H1 (cell line): Measurements from ENCODE around the gene XKR8.

Experiments used
- ATF3 ChIP-seq: IDR thresholded peaks from 2 replicates; pipeline ENCODE4 v1.6.1; 2011; ENCODE audit warnings: low read depth, mild to moderate bottlenecking, low read length; ENCODE audit not compliant: insufficient read depth
- CREB1 ChIP-seq: IDR thresholded peaks from 2 replicates; pipeline ENCODE4 v1.6.1; 2012; ENCODE audit warnings: inconsistent platforms
- CTCF ChIP-seq, 3 experiments: IDR thresholded peaks; 1 replicate in 2 of 3; 2 replicates in 1 of 3; pipeline versions ENCODE4 v1.5.1 to v1.6.1; 2011; ENCODE audit warnings: low read length in 3 of 3, mild to moderate bottlenecking in 3 of 3, inconsistent platforms in 2 of 3, low read depth in 1 of 3, moderate library complexity in 1 of 3; ENCODE audit not compliant: insufficient read depth in 1 of 3; ENCODE audit errors: control extremely low read depth in 1 of 3
- EP300 ChIP-seq, 2 experiments: IDR thresholded peaks; 1 replicate in 1 of 2; 2 replicates in 1 of 2; pipeline ENCODE4 v1.6.1; 2011 to 2012; ENCODE audit warnings: low read depth in 2 of 2, low read length in 2 of 2, mild to moderate bottlenecking in 2 of 2, borderline replicate concordance in 1 of 2, inconsistent platforms in 1 of 2, moderate library complexity in 1 of 2
- KDM5A ChIP-seq: fragments of 200-600 bp; IDR thresholded peaks from 2 replicates; pipeline ENCODE4 v1.7.1; 2012; ENCODE audit warnings: mild to moderate bottlenecking, low read length, inconsistent platforms, mixed read lengths
- NANOG ChIP-seq: IDR thresholded peaks from 2 replicates; pipeline ENCODE4 v1.6.1; 2011; ENCODE audit warnings: low read length, low read depth, mild to moderate bottlenecking, inconsistent platforms; ENCODE audit not compliant: insufficient read depth, poor library complexity, severe bottlenecking
- POLR2A ChIP-seq, 2 experiments: IDR thresholded peaks; 1 replicate in 1 of 2; 2 replicates in 1 of 2; pipeline ENCODE4 v1.6.1; 2011; ENCODE audit warnings: low read depth in 2 of 2, low read length in 2 of 2, mild to moderate bottlenecking in 2 of 2; ENCODE audit errors: control extremely low read depth in 1 of 2
- POLR2AphosphoS5 ChIP-seq: IDR thresholded peaks from 2 replicates; pipeline ENCODE4 v1.6.1; 2011; ENCODE audit warnings: low read depth, low read length
- SIN3A ChIP-seq, 2 experiments: IDR thresholded peaks in 1 of 2; conservative IDR thresholded peaks in 1 of 2; 2 replicates each; pipeline ENCODE4 v1.6.1; 2011 to 2012; ENCODE audit warnings: low read length in 2 of 2, improper control_type of control experiment in 1 of 2, low read depth in 1 of 2, mild to moderate bottlenecking in 1 of 2
- TAF1 ChIP-seq: IDR thresholded peaks from 2 replicates; pipeline ENCODE4 v1.6.1; 2011; ENCODE audit warnings: mild to moderate bottlenecking, low read depth, low read length
- USF2 ChIP-seq: IDR thresholded peaks from 2 replicates; pipeline ENCODE4 v1.6.1; 2011; ENCODE audit warnings: low read length, improper control_type of control experiment

- TF ChIP-seq CTCF (IDR thresholded peaks at IDR 0.05; ENCODE audit: control extremely low read depth in 1 of 3, insufficient read depth in 1 of 3, low read depth in 1 of 3, low read length in 3 of 3) (peak in 1 of 3 experiments; percentile 40; a peak in 1 of 4 replicates), POLR2A (IDR thresholded peaks at IDR 0.05; ENCODE audit: control extremely low read depth in 1 of 2, low read depth in 2 of 2, low read length in 2 of 2) (no peak), NANOG (no peak), CREB1 (no peak), ATF3 (no peak), KDM5A (no peak), SIN3A (conservative IDR thresholded peaks at IDR 0.05 in 1 of 2, IDR thresholded peaks at IDR 0.05 in 1 of 2; ENCODE audit: low read depth in 1 of 2, low read length in 2 of 2) (no peak), USF2 (no peak), POLR2AphosphoS5 (no peak), EP300 (IDR thresholded peaks at IDR 0.05; ENCODE audit: borderline replicate concordance in 1 of 2, low read depth in 2 of 2, low read length in 2 of 2) (no peak), TAF1 (no peak)
Measured at GRCh38 chr1:27979151-27979858, 19.5 kb downstream of the XKR8 start.
